Fibroblast of gingiva (primary cell): ENCODE data around the gene DENND1A.

Source experiments
- DNase-seq: peaks from one replicate; pipeline ENCODE4 v3.0.0-alpha.2; 2011; ENCODE audit warnings: low read depth

Gene DENND1A

GRCh38 chr9:123372766-123373446, 557.0 kb downstream of the DENND1A start:
- DNase-seq: no peak

- no peak for DNase-seq
Measured at GRCh38 chr9:123371805-123372590, 557.9 kb downstream of the DENND1A start.

- no peak for DNase-seq
Measured at GRCh38 chr9:123371228-123371584, 558.7 kb downstream of the DENND1A start.

DNA sequence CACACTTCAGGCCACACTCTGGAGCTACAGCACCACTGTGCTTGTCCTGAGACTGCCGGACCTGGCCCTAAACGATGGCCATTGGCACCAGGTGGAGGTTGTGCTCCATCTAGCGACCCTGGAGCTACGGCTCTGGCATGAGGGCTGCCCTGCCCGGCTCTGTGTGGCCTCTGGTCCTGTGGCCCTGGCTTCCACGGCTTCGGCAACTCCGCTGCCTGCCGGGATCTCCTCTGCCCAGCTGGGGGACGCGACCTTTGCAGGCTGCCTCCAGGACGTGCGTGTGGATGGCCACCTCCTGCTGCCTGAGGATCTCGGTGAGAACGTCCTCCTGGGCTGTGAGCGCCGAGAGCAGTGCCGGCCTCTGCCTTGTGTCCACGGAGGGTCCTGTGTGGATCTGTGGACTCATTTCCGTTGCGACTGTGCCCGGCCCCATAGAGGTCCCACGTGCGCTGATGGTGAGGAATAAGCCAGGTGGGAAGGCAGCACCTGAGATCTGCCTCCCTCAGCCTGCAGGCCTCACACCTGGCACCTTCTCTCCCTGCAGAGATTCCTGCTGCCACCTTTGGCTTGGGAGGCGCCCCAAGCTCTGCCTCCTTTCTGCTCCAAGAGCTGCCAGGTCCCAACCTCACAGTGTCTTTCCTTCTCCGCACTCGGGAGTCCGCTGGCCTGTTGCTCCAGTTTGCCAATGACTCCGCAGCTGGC, 559.2 kb downstream of the DENND1A start:
- DNase-seq: no peak

- no peak for DNase-seq
Measured at GRCh38 chr9:123370108-123370507, 559.8 kb downstream of the DENND1A start.

DNA sequence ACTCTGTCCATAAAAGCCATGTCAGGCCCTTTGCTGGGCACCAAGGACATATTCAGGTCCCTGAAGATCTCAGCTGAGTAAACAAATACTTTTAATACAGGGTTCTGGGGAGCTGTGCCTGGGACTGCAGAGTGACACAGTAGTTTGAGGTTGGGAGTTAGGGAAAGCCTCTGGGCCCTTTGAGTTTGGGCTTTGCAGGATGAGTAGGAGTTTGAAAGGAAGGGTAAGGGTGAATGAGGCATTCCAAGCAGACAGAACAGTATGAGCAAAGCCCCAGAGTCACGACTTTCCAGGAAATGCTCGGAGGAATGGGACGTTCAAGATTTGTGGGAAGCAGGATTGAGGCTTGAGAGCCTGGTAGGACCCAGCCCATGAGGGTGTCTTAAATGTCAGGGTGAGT, 560.6 kb downstream of the DENND1A start:
- DNase-seq: no peak

DNA sequence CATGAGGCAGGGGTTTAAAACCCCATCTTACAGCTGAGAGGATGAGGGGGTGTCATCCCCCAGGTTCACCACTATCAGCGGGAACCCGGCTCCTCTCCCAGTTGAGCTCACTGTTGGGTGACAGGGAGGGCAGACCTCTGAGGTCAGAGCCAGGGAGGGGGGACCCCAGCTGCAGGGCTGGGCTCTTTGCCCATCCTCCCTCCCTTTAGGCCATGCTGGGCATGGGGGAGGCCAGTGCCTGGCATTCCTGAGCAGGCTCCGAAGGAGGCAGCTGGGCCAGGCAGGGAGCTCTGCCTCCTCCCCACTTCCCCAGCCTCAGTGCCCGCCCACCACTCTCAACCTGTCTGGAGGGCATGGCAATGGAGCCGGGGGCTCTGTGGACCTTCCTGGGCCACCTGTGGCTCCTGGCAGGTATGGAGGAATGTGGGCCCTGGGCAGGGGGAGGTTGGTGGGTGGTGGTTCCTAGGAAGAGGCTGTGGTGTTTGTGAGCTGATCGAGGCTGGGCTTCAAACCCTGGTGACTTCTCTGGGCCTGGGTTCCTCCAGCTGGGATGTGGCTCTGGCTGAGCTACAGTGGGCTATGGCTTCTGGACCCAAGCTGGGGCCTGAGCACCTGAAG, 561.3 kb downstream of the DENND1A start:
- no peak for DNase-seq

DNA sequence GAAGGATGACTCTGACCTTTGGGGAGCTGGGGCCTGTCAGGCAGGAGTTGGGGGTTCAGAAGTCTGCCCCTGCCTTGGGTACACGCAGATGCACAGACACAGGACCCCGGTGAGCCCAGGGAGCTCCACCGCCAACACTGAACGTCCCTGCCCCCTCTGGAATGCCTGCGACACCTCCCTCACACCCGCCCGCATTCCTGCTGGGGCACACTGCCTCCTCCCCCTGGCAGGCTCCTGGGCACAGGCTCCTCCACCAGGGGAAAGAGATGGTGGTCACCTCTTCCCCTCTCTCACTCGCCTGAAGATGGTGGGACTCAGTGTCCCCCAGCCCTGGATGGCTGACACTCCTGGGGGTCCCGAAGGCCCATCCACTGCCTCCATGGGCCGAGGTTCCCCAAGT, 561.9 kb downstream of the DENND1A start:
- no peak for DNase-seq

GRCh38 chr9:123365881-123366528, 563.9 kb downstream of the DENND1A start:
- no peak for DNase-seq

DNA sequence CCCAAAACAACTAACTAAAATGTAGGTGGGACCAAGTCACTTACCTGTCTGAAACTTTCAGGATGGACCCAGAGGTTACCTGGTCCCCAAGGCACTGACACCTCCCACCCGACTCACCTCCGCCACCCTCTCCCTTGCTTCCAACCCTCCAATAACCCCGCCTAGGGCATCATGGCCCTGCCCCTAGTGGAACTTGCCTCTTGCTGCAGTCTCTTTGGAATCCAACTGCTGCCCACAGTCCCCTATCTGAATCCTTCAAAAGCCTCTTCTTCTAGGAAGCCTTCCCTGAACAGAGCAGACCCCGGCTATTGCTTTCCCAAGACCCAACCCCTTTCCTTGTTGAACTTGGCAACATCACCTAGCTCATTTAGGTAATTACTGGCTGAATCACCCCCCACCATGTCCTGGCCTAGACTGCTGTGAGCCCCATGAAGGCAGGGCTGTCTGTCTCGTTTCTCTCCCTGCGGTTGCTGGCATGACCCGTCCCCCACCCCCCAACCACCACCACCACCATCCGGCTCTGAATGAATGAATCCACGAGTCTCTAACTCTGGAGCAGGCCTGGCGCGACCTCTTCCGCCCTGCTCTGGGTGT, 564.5 kb downstream of the DENND1A start:
- DNase-seq: no peak

GRCh38 chr9:123364241-123364824, 565.6 kb downstream of the DENND1A start:
- no peak for DNase-seq

DNA sequence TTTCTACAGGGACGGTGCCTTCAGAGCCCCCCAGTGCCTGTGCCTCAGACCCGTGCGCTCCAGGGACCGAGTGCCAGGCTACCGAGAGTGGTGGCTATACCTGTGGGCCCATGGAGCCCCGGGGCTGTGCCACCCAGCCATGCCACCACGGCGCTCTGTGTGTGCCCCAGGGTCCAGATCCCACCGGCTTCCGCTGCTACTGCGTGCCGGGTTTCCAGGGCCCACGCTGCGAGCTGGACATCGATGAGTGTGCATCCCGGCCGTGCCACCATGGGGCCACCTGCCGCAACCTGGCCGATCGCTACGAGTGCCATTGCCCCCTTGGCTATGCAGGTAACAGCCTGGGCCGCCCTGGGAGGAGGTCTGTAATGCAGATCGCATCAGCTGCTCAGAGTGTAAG, 567.1 kb downstream of the DENND1A start:
- DNase-seq: no peak

- no peak for DNase-seq
Measured at GRCh38 chr9:123361731-123362510, 568.0 kb downstream of the DENND1A start.

- DNase-seq: no peak
Measured at GRCh38 chr9:123361086-123361730, 568.7 kb downstream of the DENND1A start.

GRCh38 chr9:123360161-123361085, 569.5 kb downstream of the DENND1A start:
- no peak for DNase-seq

GRCh38 chr9:123359546-123359945, 570.4 kb downstream of the DENND1A start:
- DNase-seq: no peak

- no peak for DNase-seq
Measured at GRCh38 chr9:123359106-123359505, 570.8 kb downstream of the DENND1A start.

GRCh38 chr9:123358181-123358905, 571.6 kb downstream of the DENND1A start:
- no peak for DNase-seq
